PFSK-1 (cell line): Measurements from ENCODE around the gene PRKCE.

Experiments used
- FOXP2 ChIP-seq: optimal IDR thresholded peaks from 2 replicates; pipeline ENCODE3; 2011; ENCODE audit warnings: borderline replicate concordance, control low read depth, inconsistent platforms; ENCODE audit not compliant: insufficient read depth; ENCODE audit errors: extremely low read length, extremely low read depth
- POLR2AphosphoS5 ChIP-seq: IDR thresholded peaks from 2 replicates; pipeline ENCODE4 v1.6.1; 2012; ENCODE audit warnings: low read depth, mild to moderate bottlenecking, control low read depth, low read length, moderate library complexity
- REST ChIP-seq, 2 experiments: IDR thresholded peaks; 2 replicates each; pipeline versions ENCODE4 v1.6.1 to v1.8.0; 2011 to 2012; ENCODE audit warnings: low read depth in 2 of 2, low read length in 2 of 2, control low read depth in 1 of 2, inconsistent platforms in 1 of 2, mild to moderate bottlenecking in 1 of 2, moderate library complexity in 1 of 2; ENCODE audit not compliant: insufficient read depth in 1 of 2
- SIN3A ChIP-seq: IDR thresholded peaks from 2 replicates; pipeline ENCODE4 v1.6.1; 2012; ENCODE audit warnings: mild to moderate bottlenecking, low read length, moderate library complexity, borderline replicate concordance; ENCODE audit not compliant: insufficient read depth
- TAF1 ChIP-seq: IDR thresholded peaks from 2 replicates; pipeline ENCODE4 v1.6.1; 2012; ENCODE audit warnings: low read length, control low read depth, borderline replicate concordance; ENCODE audit not compliant: insufficient read depth

The PRKCE gene

GRCh38 chr2:45925026-45925425 lies 273.6 kb downstream of the PRKCE start:
- no peak for TF ChIP-seq FOXP2
- no peak for TF ChIP-seq TAF1
- no peak for TF ChIP-seq POLR2AphosphoS5
- no peak for TF ChIP-seq REST (IDR thresholded peaks at IDR 0.05; ENCODE audit: insufficient read depth in 1 of 2, low read depth in 2 of 2, low read length in 2 of 2)
- TF ChIP-seq SIN3A: no peak

- TF ChIP-seq FOXP2: no peak
- TF ChIP-seq POLR2AphosphoS5: no peak
- TF ChIP-seq SIN3A: no peak
- no peak for TF ChIP-seq REST (IDR thresholded peaks at IDR 0.05; ENCODE audit: insufficient read depth in 1 of 2, low read depth in 2 of 2, low read length in 2 of 2)
- TF ChIP-seq TAF1: no peak
Measured at GRCh38 chr2:45925636-45926366, 274.3 kb downstream of the PRKCE start.

- TF ChIP-seq POLR2AphosphoS5 (no peak), FOXP2 (no peak), TAF1 (no peak), REST (IDR thresholded peaks at IDR 0.05; ENCODE audit: insufficient read depth in 1 of 2, low read depth in 2 of 2, low read length in 2 of 2) (no peak), SIN3A (no peak)
Measured at GRCh38 chr2:45928946-45929345, 277.5 kb downstream of the PRKCE start.

- TF ChIP-seq POLR2AphosphoS5 (no peak), FOXP2 (no peak), SIN3A (no peak), TAF1 (no peak)
Measured at GRCh38 chr2:45929674-45930395, 278.4 kb downstream of the PRKCE start.

GRCh38 chr2:45930396-45930792 lies 278.9 kb downstream of the PRKCE start:
- no peak for TF ChIP-seq FOXP2

- TF ChIP-seq REST (IDR thresholded peaks at IDR 0.05; ENCODE audit: insufficient read depth in 1 of 2, low read depth in 2 of 2, low read length in 2 of 2) (no peak), POLR2AphosphoS5 (no peak), FOXP2 (no peak), TAF1 (no peak), SIN3A (no peak)
Measured at GRCh38 chr2:45932278-45932975, 281.0 kb downstream of the PRKCE start.
